Prostate gland (tissue), 2 donors: Measurements from ENCODE around the gene ITPR1.

Experiments used
- POLR2AphosphoS5 ChIP-seq: sonication (generic); formaldehyde crosslinking; IDR thresholded peaks from one replicate; pipeline ENCODE4 v1.6.1; 2017; ENCODE audit warnings: antibody characterized with exemption
- TF ChIP-seq, protein P1 (sequence below), 4 experiments: fragments of 200-600 bp in 2 of 4; fragments of 450-650 bp in 2 of 4; sonication (generic) in 2 of 4; IDR thresholded peaks; 1 replicate in 3 of 4; 2 replicates in 1 of 4; pipeline ENCODE4 v1.5.1; 2016 to 2019; ENCODE audit warnings: antibody characterized with exemption in 4 of 4, mild to moderate bottlenecking in 2 of 4, moderate library complexity in 2 of 4

DNA sequence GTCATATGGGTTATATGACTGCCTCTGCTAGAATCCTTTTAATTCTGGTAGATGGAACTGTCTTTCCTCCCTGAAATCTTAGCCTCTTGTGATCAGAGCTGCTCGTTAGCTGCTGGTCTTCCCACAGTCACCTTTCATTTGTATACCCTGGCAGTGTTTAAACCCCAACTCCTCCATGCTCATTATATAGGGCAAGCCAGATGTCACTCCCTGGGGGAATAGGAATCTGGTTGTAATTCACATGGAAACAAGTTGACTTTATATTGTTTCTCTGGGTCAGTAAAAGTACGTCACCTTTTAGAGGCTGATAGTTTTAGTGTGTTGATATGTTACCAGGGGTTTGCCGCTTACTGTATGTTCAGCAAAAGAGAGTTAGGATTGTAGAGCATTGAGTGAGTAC, 103.5 kb downstream of the ITPR1 start:
- no peak for TF ChIP-seq POLR2AphosphoS5
- TF ChIP-seq, protein P1, sequence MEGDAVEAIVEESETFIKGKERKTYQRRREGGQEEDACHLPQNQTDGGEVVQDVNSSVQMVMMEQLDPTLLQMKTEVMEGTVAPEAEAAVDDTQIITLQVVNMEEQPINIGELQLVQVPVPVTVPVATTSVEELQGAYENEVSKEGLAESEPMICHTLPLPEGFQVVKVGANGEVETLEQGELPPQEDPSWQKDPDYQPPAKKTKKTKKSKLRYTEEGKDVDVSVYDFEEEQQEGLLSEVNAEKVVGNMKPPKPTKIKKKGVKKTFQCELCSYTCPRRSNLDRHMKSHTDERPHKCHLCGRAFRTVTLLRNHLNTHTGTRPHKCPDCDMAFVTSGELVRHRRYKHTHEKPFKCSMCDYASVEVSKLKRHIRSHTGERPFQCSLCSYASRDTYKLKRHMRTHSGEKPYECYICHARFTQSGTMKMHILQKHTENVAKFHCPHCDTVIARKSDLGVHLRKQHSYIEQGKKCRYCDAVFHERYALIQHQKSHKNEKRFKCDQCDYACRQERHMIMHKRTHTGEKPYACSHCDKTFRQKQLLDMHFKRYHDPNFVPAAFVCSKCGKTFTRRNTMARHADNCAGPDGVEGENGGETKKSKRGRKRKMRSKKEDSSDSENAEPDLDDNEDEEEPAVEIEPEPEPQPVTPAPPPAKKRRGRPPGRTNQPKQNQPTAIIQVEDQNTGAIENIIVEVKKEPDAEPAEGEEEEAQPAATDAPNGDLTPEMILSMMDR (IDR thresholded peaks at IDR 0.05) = no peak
